ENCODE measurements around the gene SIGMAR1. TPM values are rescaled to one million over a fixed set of nuclear protein-coding genes. Genes with fewer than 3 reads are reported as not detected.

The SIGMAR1 gene
- total and polyA plus RNA-seq, 2 of the 4 experiments (the other 2 are of a cell fraction) = 44.6 to 88.9 TPM

- in situ Hi-C loops (cut with MboI; ENCODE audit: low sequenced_read_pairs) = no loop called here
- Histone ChIP-seq H3K4me3 (ENCODE audit: insufficient read depth, low read depth, low read length) (no peak overlapping the region), H2AK9ac (replicated peaks; ENCODE audit: low read depth, low read length, poor library complexity) (no peak overlapping the region), H3K4me2 (ENCODE audit: low read depth, low read length) (no peak overlapping the region), H4K20me1 (ENCODE audit: insufficient read depth, low read length) (peaks cover 7% of the 10 kb centered on the region), H2AK5ac (ENCODE audit: low read depth, low read length) (no peak overlapping the region), H2BK20ac (ENCODE audit: low read depth, low read length) (no peak overlapping the region), H3K14ac (replicated peaks; ENCODE audit: low read depth, low read length) (no peak overlapping the region), H3K23ac (ENCODE audit: low read depth, low read length) (no peak overlapping the region), H3K18ac (ENCODE audit: low read depth, low read length) (no peak overlapping the region), H2BK15ac (ENCODE audit: low read depth, low read length) (no peak overlapping the region), H3K27ac (ENCODE audit: insufficient read depth, low read length) (no peak overlapping the region), H3K56ac (ENCODE audit: extremely low read depth, insufficient read depth, low read length) (no peak overlapping the region), H3K4ac (ENCODE audit: low read depth, low read length) (no peak overlapping the region), H3K4me1 (ENCODE audit: control insufficient read depth, insufficient read depth, low read length) (no peaks in the 10 kb centered on the region), H3K9me3 (ENCODE audit: control insufficient read depth, insufficient read depth, low read length) (no peaks in the 10 kb centered on the region), H3K9me1 (ENCODE audit: insufficient read depth, low read length) (peaks cover 12% of the 10 kb centered on the region), H4K5ac (ENCODE audit: low read depth, low read length) (no peak overlapping the region), H3K36me3 (ENCODE audit: control insufficient read depth, insufficient read depth, low read length) (peaks cover 4% of the 10 kb centered on the region), H3K9ac (ENCODE audit: low read depth, low read length) (no peak overlapping the region), H4K91ac (ENCODE audit: insufficient read depth, low read depth, low read length) (no peak overlapping the region), H2AFZ (replicated peaks; ENCODE audit: low read length, poor library complexity) (no peak overlapping the region), H3K27me3 (ENCODE audit: control insufficient read depth, insufficient read depth, low read length) (no peaks in the 10 kb centered on the region), H2BK120ac (ENCODE audit: low read depth, low read length) (no peak overlapping the region), H3K79me1 (ENCODE audit: low read depth in 1 of 2, low read length in 2 of 2) (peaks cover 19 to 21% of the 10 kb centered on the region in 2 experiments), H2BK5ac (ENCODE audit: low read depth, low read length, poor library complexity, severe bottlenecking) (no peak overlapping the region), H4K8ac (ENCODE audit: low read depth in 2 of 2, low read length in 2 of 2) (no peak overlapping the region)
- intact Hi-C loops (cut with micrococcal nuclease) = no loop called here
- BruUV-seq (replicated peaks) = no TSS peak
- POLR2A ChIA-PET (ENCODE audit: unreplicated experiment) = no interaction called here
- no peak for TF ChIP-seq CEBPB (IDR thresholded peaks at IDR 0.05; ENCODE audit: low read depth, low read length)
- TF ChIP-seq MAZ (IDR thresholded peaks at IDR 0.05; ENCODE audit: borderline replicate concordance, low read depth, low read length) = no peak
- TF ChIP-seq MAFK (IDR thresholded peaks at IDR 0.05; ENCODE audit: low read depth, low read length) = no peak
- TF ChIP-seq SMC3 (IDR thresholded peaks at IDR 0.05; ENCODE audit: low read depth, low read length) = no peak
- CTCF ChIA-PET = interaction anchor here (0.6 kb wide), 1 partner anchor 370 kb away, joined by 3 read pairs; no protein-coding TSS in a partner anchor
- dilution Hi-C loops (cut with HindIII; ENCODE audit: low sequenced_read_pairs, unreplicated experiment) = no loop called here
- no peak for ATAC-seq (ENCODE audit: low read depth)
- DNase-seq = no peak
Observed at GRCh38 chr9:34663303-34663605, 25.7 kb upstream of the SIGMAR1 start.

All from IMR-90 (cell line).